Islet of Langerhans (tissue), 1 donor: ENCODE data around the gene EMSY.

Experiments used
- FAIRE-seq: peaks from one replicate; lab custom pipeline; 2011; peaks lifted over from hg19 to GRCh38; lab: Jason Lieb, UNC

EMSY gene

DNA sequence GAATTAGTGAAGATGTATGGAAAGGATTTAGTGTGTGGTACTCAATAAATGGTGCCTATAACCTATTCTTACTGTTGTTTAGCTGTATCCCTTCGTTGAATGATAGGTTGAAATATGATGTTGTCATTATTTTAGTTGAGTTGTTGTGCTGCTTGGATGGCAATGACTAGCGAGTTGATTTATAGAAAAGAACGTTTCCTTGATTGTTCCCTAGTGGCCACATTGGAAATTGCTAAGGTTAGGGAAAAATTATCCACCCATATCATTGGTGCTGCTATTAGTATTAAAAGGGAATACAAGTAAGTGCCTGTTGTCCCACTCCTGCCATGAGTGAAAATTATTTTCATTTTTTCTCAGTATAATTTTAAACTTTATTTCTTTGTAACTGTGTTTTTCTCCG, 14.5 kb downstream of the EMSY start:
- no peak for FAIRE-seq

DNA sequence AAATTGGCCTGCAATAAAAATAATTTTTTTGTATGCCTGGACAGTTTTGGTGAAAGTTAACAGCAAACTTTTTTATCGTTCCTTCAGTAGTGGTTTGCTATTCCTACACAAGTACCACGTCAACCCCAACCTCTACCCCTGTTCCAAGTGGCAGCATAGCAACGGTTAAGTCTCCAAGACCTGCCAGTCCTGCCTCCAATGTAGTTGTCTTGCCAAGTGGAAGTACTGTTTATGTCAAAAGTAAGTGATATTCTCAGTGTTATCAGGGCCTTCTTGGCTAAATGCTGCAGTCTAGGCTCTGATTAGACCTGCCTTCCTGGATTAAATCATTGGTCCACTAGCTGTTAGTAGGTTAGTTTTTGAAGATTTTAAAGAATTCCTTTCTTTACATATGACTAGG, 15.0 kb downstream of the EMSY start:
- FAIRE-seq, result no peak

DNA sequence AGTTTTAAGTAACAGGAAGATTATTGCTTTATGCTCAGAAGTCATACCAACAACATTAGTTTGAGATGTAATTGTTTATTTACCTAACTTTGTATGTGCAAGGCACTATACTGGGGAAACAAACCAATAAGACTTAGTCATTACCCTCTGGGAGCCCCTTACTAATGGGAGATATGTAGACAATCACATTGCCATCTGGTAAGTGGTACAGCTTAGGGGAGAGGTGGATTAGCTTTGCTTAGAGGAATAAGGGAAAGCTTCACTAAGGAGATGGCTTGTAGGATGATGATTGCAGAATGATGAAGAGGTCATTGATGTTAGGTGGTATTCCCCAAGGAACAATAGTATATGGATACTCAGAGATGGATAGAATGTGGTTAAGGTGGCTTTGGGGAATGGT, 17.5 kb downstream of the EMSY start:
- FAIRE-seq, result no peak

DNA sequence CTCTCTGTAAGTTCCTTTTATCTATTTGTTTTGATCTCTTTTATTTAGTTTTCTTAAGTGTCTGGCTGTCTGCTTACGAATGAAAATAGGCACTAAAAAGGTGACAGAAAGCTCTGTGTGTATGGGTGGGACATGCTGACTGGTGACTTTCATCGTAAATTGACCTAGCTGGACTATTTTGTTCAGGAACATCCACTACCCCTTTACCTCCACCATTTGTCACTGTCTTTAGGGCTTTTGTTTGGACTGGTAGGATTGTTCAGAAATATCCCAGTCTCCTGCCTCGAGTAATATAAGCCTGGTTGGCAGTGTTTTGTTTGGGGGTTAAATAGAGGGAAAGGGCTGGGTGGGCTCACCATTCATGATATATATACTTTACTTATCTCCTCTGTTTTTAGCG, 20.9 kb downstream of the EMSY start:
- no peak for FAIRE-seq

DNA sequence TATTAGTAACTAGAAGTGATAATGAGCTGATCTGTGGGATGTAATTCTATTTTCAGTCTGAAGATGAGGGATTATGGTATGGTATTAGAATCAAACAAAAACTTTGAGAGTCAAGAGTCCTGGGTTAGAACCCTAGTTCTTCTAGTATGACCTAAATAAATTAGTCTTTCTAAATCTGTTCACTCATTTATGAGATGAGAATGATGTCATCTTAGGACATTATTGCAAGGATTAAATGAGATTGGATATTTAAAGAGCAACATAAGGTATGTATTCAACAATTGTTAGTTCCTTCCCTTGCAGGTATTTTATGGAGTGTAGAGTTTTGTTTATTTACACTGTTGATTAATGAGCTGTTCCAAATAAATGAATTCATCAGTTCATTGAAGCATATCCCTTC, 21.8 kb downstream of the EMSY start:
- peak; percentile 21 for FAIRE-seq

DNA sequence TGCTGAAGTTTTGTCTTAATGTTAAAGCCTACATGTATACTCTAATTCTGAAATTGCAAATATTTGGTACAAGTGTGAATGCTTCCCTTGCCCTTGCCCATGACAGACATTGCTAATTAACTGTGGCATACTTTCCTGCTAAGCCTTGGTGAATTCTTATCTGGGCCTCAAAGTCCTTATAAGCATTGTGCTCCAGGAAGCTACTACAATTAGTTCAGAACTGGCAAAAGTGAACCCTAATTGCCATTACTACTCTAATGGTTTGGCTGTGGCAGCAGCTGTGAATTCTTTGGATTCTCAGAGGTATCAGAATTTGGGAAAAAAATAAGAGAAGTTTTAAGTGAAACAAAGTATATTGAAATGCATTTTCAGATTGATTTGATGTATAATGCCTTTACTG, 24.3 kb downstream of the EMSY start:
- no peak for FAIRE-seq

DNA sequence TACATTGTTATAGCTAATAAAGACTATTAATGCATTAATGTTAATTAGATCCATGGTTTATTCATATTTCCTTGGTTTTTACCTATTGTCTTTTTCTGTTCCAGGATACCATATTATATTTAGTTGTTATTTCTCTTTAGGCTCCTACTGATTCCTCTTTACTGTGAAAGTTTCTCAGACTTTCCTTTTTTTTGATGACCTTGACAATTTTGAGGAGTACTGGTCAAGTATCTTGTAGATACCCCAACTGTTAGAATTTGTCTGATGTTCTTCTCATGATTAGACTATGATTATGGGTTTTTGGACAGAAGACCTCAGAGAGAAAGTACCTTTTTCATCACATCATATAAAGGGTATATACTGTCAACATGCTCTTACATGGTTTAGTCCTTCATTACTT, 26.6 kb downstream of the EMSY start:
- FAIRE-seq, result no peak

DNA sequence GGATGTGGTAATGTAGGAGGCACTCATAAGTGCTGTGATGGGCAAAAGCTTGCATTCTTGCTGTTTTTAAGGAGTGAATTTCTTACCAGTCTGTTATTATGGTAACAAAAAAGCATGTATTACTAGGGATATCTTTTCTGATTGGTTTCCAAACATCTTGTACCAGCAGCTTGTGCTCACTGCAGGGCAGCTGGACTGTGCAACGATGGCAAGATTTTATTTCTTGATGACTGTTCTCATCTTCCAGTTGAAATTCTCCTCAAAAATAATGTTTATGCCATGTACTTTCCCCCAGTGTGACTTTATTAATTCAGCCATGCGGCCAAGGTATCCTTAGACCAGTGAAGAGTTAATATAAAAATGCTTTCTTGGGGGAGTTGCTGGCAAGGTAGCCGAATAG, 35.4 kb downstream of the EMSY start:
- FAIRE-seq, result no peak

DNA sequence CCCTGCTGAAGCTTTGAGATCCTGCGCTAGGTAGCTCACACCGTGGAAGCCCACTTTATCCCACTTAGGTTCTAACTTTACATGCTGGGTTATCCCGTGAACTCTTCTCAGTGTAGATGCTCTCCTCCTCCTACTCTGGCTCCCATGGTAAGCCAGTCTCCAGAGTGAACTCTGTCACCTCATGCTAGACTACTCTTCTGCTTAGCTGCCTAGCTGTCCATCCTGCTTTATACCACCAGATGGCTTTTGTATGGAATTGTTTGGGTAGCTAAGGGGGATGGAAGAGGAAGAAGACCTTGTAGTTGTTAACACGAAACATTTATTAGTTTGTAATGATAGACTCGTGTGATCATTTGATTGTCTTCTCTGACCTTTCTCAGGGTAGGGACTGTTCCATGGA, 46.8 kb downstream of the EMSY start:
- FAIRE-seq, result no peak

DNA sequence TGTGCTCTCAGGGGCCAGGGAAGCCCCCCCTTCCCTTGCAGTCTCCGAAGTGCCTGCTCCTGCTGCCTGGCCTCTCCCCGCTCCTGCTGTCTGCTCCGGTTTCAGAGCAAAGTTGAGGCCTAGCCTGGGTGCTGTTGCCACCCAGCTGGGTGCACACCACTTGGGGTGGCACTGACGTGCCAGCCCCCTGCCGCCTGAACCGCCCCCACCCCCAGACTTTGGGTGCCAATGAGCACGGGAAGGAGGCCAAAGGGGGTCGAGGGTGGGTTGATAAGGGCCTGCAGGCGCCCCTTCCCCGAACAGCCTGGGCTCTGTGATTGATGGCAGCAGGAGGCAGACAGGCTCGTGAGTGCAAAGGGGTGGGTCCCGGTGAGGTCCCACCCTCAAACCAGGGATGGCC, 48.2 kb downstream of the EMSY start:
- no peak for FAIRE-seq

DNA sequence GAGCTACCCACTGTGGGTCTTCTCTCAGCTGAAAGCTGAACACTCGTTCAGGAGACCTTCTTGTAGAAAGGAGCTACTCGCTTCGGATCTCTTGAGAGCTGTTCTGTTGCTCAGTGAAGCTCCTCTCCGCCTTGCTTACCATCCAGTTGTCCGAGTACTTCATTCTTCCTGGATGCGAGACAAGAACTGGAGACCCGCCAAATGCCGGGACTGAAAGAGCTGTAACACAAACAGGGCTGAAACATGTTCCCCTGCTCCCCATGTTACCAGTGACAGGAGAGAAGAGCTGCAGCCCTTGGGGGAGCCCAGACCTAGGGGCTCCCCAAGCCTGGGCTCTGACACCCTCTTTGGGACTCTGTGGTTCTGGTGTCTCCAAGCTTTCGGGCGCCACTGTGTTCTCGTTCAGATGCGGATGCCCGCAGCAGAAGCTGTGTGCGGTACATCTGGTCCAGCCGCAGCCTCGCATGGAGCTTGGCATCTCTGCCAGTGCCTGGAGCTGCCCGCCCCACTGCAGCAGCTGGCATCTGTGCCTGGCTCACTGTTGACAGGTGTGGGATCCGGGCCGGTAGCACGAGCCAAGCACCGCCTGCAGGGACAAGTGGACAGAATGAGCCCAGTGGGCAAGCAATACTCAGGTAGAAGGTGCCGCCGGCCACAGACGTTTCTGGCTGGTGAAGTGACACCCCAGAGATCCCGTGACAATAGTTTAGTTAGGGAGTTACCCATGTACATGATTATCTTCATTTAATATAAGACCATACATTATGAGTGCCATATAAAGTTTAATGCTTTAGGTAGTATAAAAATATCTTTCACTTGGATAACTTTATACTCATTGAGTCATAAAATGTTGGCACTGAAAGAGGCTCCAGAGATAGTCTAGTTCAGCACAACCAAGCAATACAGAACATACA, 49.1 kb downstream of the EMSY start:
- FAIRE-seq, result no peak

DNA sequence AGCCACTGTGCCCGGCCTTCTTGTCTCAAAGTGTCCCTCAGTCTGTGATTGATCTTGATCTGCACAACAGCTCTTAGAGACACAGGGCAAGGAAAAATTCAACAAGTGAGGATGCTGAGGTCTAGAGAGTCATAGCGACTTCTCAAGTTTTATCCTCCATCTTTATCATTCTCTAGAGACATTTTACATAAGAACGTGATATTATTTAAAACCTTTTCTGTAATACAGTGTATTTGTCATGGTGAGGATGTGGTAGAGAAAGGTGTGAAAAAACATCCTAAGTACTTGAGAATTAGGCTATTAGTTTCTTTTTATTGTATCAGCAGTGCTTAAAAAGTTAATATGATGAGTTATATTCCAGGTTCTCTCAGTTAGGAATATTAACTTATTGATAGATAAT, 50.2 kb downstream of the EMSY start:
- no peak for FAIRE-seq

DNA sequence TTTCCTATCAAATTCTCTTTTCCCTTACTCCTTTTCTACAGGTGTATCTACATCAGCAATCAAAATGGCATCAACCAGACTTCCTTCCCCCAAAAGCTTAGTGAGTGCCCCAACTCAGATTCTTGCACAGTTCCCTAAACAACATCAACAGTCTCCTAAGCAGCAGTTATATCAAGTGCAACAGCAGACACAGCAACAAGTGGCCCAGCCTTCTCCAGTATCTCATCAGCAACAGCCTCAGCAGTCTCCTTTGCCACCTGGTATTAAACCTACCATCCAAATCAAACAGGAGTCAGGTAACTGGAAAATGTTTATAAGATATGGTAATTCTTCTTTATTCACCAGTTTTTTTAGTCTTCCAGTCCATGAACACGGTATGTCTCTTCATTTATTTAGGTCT, 51.4 kb downstream of the EMSY start:
- no peak for FAIRE-seq

DNA sequence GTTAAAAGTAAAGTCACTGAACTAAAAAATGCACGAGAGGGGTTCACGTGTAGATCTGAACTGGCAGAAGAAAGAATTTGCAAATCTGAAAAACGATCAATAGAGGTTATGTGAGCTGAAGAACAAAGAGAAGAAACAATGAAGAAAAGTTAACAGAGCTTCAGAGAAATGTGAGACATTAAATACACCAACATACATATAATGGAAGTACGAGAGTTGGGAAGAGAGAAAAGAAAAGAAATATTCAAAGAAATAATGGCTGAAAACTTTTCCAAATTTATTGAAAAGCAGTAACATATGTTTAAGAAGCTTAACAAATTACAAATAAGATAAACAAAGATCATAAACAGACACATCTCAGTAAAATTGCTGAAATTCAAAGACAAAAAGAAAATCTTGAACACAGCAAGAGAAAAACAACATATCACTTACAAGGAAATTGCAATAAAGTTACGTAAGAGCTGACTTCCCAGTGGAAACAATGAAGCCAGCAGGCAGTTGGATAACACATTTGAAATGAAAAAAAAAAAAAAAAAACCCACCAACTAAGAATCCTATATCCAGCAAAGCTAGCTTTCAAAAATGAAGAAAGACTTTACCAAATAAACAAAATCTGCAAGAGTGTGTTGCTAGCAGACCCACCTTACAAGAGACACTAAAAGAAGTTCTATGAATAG, 56.8 kb downstream of the EMSY start:
- no peak for FAIRE-seq

DNA sequence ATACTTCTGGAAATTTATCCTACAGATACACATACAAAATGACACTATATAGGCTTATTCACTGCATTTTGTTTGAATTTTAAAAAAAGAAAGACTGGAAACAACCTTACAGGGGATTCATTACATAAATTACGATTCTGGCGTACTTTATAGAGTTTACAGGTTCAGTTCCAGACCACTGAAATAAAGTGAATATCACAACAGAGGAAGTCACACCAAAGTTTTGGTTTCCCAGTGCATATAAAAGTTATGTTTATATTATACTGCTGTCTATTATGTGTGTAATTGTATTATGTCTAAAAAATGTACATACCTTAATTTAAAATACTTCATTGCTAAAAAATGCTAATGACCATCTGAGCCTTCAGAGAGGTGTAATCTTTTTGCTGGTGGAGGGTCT, 62.0 kb downstream of the EMSY start:
- no peak for FAIRE-seq

DNA sequence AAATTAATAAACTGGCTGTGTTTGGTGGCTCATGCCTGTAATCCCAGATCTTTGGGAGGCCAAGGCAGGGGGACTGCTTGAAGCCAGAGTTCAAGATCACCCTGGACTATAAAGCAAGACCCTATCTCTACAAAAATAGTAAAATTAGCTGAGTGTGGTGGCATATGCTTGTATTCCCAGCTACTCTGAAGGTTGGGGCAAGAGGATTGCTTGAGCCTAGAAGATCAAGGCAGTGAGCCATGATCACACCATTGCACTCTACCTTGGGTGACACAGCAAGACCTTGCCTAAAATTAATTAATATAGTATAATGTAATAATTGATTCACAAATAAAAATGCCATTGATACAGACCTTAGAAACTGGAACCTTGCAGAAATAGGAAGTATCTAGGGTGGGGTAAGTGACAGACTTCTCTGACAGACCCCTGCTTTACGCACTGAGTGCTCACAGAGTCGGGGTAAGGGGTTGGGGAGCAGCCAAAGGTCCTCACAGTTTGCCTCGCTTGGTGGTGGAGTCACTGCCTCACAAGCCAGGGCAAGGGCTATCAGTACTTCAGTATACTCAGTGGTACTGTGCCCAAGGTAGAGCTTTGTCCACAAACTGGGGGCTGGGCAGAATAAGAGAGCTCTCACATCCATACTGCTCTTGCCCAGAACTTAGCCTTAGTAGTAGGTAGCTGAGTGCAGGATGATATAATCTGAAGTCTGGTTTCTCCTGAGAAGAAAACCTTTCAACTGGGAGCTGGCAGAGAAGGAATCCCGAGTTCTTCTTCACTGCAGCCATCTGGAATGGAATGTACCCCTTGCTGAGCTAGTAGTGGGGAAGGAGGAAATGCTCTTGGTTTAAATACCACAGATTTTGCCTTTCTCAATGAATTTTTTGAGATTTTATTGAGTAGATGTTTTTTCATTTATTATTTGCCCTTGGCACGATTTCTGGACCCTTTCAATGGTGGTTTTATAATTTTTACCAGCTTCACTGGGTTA, 65.5 kb downstream of the EMSY start:
- FAIRE-seq, result no peak

DNA sequence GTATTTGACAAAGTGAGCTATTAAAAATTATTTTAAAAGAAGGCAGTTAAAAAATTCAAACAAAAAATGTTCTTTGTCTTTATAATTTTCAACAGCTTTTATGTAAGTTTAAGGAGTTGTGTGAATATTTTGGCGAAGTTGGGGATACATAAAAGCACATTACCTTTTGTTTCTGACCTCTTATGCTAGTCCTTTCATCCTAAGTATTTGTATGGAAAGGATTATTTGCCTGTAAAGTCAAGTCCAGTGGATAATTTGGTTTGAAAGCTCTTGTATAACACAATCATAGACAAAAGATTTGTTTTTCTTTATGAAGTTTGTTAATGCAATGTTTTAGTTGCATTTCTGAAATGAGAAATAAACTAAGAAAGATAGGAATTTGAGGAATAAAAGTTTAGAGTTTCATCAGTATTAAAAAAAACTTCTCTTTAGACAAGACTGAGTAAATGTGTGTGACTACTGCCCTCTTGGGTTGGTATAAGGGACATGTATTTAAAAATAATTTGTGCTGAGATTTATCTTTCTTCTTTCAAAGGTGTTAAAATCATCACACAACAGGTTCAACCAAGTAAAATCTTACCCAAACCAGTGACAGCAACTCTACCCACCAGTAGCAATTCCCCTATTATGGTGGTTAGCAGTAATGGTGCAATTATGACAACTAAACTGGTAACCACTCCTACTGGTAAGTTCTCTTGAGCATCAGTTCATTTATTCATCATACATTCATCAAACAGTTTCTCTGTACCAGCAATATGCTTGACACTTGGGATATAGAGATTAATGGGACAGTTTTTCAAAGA, 68.2 kb downstream of the EMSY start:
- no peak for FAIRE-seq

DNA sequence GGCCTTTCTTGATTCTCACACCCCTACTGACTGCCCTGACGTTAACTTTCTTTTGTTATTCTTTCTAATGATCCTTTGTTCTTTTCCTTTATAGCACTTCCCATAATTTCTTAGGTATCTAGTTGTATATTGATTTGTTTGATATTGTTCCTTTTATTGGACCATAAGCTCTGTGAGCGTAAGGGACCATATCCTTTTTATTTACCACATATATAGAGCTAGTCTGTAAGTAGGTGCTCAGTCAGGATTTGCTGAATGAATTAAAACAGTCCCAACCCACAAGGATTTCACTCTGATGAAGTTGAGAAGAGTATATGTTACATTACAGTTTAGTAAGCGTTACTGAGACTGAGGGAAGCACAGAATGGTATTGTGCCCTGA, 68.8 kb downstream of the EMSY start:
- FAIRE-seq, result no peak

DNA sequence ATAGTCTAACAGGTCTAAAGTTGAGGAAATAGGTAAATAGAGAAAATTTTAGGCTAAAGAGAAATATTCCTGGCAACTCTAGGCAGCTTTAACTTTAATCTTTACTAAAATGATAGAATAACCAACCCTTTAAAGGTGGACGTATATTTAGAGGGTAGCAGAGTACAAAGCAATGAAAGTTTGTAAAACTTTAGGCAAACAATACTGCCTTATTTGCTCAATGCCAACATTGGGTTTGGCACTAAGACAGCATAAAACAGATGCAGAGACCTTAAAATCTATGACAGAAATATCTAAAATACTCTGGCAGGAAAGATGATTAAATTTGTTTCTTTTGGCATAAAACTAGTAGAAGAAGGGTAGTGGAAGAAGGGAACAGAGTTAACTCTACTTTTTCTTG, 70.7 kb downstream of the EMSY start:
- FAIRE-seq, result no peak

DNA sequence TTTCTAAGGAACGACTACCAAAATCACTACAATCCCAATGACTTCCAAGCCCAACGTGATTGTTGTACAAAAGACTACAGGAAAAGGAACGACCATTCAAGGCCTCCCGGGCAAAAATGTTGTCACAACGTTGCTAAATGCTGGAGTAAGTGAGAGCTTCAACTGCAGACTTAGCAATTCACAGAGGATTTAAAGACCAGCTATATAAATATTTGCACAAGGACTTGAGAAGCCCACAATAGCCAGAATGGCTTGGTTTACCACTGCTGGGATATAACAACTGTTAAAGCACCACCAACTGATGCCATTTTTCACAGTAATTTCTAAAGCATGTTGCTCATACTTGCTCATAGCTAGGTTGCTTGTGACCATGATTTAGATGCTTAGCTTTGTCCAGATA, 78.3 kb downstream of the EMSY start:
- FAIRE-seq, result no peak

DNA sequence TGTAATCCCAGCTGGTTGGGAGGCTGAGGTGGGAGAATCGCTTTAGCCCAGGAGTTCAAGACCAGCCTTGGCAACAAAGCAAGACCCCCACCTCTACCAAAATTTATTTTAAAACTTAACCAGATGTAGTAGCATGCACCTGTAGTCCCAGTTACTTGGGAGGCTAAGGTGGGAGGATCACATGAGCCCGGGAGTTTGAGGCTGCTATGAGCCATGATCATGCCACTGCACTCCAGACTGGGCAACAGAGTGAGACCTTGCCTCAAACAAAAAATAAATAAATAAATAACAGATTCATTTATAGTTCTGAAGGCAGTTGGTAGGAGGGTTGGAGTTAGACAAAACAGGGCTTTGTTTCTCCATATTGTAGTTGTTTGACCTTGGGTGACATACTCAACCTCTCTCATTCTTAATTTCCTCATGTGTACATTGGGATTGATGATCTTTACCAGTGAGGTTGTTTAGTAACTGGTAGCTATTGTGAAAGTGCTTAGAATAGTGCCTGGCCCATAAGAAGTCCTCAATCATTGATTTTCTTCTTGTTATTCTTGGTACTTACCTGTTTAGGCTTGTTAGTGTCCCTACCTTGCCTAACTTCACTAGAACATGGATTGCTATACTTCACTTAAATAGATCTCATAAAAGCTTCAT, 79.1 kb downstream of the EMSY start:
- FAIRE-seq, result no peak
